ENCODE measurements around the gene SMIM38.
"Not testable (repeated sequence)": the region's sequence is repeated elsewhere in the genome, so short reads cannot be mapped to it uniquely, and the experiment has no call there.

SMIM38 gene

DNA sequence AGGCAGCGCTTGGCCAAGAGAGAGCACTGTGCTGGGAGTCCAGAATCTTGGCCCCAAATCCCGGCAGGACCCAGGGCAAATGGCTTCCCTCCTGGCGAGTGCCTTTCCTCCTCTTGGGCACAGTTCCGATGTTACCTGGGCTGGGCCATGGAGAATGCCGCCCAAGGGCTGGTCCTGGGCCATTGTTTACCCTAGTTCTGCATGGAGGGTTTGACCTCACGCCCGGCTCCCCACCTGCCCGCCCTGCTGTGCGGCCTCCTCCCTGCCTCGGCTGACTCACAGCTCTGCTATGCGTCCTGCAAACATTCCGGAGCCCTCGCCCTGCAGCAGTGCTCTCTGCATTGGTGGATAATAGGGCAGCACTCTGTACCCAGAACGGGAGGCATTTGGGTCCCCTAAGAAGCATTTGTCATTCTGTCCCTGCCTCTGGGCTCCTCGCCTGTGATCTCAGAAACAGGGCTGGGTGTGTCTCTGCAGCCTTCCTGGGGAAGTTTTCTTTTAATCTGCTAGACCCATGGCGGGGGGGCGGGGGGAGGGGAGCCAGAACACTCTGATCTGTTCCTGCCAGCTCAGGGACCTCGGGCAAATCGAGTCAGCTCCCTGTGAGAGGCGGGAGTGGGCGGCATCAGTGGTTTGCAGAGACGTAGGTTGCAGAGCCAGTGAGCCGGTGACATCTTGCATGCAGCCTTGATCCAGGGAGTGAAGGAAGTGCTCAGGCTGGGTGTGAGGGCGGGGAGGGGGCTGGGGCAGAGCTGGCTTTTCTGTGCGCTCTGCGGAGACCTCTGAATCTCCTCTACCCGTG lies 32.9 kb upstream of the SMIM38 start:
- DNase-seq: no peak

DNA sequence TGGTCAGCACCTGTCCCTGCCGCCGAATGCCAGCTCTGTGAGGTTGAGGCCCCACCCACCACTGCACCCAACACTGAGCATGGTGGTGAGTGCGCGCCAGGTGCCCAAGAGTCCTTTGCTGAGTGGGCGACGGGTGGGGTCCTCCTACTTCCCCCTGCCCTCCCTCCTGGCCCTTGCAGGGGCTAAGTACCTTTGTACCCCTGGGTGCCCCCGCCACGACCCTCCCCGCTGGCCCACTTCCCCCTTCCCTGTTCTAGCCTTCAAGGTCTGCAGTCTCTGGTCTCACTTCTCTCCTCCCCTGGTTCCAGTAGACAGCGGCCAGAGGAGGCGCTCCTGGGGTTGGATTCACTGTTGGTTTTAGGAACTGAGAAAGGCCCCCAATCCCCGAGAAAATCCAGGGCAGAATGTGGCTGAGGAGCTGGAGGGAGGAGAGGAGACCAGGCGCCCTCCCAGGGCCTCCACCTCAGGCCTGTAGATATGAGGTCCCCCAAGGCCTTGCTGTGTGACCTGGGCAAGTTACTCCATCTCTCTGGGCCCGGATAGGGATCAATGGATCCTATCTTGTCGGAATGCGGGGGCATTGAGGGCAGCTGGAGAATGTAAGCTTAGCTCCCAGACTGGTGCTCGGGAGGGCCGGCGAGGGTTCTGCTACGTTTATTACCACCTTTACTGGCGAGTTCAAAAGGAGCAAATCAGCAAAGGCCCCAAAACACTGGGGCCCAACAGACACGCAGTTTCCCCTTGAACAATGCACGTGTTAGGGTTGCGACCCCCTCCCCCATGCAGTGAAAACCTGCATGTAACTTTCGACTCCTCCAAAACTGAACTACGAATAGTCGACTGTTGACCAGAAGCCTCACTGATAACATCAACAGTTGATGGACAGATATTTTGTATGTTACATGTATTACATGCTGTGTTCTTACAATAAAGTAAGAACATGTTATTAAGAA lies 31.9 kb upstream of the SMIM38 start:
- no peak for DNase-seq

DNA sequence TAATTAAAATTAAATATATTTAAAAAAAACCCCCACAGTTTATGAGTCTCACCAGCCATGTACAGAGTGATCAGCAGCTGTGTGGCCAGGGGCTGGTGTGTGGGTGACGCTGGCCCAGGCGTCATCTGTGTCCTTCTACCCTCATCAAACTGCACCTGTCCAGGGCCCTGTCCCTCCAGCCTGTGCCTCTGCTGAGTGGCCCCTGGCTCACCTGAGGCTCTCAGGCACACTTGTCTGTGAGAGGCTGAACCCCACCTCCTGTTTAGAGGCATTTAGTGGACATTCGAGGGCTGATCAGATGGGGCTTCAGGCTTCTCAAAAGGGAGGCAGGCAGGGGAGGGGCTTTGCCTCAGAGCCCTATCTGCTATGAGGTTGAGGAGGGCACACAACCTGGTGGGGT lies 29.9 kb upstream of the SMIM38 start:
- DNase-seq: no peak

DNA sequence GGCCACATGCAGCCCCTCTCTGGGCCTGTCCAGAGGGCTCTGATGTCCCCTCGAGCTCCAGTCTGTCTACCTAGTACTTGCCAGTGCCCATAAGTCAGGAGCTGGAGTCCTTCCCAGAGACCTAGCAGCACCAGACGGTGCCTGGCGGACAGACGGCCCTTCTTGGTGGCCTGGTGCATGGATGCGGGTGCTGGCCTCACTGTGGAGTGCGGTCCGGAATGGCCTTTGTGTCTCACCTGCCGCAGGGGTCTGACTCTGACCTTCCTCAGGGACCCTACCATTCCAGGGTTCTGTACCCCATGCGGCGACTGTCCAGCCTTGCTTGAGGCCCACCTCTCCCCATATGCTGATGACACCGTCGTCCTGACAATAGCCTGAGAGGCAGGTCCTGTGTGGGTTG lies 29.4 kb upstream of the SMIM38 start:
- no peak for DNase-seq

DNA sequence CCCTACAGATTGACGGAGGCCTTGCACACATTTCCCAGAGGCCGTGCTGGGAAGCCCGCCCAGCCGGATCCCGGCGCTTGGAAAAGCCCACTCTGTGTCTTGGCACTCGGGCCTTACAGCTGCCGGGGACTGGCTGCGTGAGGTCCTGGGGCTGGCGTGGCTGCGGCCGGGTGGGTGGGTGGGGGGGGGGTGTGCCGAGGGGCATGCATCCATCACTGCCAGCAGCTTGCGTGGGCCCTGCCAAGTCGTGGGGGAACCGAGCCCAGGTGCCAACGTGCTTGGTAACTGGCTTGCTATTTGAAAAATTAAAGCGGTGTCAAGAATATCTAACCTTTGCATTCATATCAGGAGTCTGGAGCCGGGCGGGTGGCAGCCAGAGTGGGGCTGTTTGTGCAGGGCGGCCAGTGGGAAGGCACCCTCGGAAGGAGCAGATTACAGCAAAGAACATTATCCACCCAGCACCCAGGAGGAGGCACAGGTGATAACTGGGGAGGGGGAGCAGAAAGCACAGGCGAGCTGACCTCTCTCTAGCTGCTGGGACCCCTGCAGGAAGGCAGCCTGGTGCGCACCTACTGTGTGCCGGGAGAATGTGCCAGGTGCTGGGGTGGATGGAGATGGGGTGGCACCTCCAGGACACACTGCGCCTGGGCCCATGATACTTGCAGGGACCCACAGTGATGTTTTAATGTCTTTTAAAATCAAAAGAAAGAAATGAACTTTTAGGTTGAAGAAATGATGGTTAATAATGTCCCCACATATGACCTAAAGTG lies 28.5 kb upstream of the SMIM38 start:
- no peak for DNase-seq

DNA sequence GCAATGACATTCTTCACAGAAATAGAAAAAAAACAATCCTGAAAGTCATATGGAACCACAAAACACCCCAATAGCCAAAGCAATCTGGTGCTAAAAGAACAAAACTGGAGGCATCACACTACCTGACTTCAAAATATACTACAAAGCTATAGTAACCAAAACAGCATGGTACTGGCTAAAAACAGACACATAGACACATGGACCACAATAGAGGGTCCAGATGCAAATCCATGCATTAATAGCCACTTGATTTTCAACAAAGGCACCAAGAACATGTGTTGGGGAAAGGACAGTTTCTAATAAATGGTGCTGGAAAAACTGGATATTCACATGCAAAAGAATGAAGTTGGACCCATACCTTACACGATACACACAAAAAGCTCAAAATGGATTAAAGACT lies 27.9 kb upstream of the SMIM38 start:
- DNase-seq: no peak

DNA sequence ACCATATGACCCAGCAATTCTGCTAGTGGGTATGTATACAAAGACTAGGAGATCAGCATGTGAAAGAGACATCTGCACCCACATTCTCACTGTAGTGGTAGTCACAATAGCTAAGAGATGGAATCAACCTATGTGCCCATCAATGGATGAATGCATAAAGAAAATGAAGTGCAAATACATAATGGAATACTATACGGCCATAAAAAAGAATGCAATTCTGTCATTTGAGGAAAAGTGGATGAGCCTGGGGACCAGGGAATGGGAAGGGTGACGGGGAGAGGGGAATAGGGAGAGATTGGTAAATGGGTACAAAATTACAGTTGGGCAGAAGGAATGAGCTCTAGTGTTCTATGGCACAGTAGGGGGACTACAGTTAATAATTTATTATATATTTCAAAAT lies 26.7 kb upstream of the SMIM38 start:
- no peak for DNase-seq

DNA sequence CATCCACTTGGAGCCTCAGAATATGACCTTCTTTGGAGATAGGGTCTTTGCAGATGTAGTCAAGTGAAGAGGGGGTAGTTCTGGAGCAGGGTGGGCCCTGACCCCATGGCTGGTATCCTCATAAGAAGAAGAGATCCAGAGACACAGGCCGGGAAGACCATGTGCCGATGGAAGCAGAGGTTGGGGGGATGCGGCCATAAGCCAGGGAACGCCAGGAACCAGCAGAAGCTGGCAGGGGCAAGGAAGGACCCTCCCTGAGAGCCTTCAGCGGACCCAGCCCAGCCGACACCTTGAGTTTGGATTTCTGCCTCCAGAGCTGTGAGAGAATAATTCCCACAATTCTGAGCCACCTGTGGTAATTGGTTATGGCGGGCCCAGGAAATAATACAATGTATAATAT lies 26.1 kb upstream of the SMIM38 start:
- no peak for DNase-seq

DNA sequence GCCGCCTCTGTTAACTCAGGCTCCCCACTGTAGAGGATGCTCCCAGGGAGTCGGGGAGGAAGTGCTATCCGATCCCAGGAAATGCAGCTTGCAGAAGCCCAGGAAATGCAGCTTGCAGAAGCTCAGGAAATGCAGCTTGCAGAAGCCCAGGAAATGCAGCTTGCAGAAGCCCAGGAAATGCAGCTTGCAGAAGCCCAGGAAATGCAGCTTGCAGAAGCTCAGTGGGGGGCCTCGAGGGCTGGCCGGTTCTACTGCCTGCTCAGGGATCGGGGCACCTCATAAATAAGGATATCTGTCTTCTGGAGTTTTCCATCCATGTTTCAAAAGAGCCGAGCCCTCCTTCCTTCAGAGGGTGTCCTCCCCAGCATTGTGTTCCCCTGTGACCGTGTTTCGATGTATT lies 25.1 kb upstream of the SMIM38 start:
- DNase-seq: no peak

DNA sequence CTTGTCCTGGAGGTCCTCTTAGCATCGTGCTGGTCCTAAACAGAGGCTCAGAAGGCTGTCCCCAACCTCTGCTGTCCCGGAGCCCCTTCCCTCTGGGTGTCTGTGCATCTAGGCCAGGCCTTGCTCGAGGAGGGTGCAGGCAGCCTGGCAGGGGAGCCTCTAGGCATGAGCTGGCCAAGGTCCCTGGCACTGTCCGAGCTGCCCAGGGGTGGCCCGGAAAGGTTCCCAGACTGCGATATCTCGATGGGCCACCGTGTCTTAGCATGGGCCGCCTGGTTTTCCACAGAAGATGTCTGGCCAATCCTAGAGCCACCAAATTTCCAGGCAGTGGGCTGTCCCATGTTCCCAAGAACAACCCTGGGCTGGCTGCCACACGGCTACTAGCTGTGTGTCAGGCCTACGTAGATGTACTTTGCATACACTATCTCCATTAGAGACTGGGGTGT lies 24.6 kb upstream of the SMIM38 start:
- DNase-seq: no peak

DNA sequence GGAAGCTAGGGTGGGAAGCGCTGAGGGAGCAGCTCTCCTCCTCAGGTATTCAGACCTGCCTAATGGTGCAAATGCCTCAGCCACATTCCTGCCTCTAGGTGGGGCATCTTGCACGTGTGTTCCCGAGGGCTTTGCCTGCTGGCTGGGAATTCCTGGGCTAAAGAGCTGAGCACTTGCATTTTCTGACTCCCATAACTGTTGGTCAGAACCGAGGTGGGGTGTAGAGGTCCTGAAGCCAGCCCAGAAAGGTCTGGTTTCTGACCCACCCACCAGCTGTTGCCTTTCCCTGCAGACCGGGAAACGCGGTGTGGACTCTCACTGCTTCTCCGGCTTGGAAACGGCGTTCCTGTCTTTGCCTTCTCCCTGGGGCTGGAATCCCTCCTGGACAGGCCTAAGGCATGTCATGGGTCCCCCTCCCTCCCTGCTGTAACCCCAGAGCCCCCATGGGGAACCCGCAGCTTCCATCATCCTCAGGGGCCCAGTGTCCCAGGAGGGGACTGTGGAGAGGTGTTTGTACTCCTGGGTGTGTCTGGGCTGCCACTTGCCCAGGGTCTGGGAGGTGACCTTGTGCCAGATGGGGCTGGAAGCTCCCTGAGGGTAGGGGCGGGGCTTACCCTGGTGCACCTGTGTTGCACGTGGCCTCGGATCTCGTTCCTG lies 24.0 kb upstream of the SMIM38 start:
- no peak for DNase-seq

DNA sequence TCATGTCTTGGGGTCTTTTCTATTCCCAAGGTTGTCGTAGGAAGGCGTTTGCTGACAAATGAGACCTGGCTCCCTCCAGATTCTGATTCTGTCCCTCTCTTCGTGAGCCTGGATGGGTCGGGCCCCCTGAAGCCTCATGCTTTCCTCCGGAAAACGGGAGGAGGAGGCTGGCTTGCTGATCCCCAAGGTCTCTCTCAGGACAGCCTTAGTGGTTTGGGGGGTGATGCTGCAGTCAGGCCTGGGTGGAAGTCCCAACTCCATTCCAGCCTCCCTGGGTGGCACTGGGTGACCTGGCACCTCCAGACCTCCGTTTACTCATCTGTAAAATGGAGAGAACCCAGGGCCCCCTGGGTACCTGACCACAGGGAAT lies 23.4 kb upstream of the SMIM38 start:
- DNase-seq: no peak

DNA sequence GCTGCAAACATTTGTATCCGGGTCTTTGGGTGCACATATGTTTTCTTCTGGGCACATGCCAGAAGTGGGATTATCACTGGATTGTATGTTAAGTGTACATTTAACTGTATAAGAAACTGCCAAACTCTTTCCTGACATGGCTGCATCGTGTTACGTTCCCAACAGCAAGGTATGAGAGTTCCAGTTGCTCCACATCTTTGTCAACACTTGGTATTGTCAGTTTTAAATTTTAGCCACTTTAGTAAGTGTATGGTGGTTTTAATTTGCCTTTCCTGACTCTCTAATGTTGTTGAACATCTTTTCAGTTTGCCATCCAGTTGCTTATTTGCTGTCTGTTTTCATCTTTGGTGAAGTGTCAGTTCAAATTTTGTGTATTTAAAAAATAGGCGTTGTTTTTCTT lies 22.5 kb upstream of the SMIM38 start:
- DNase-seq: no peak

DNA sequence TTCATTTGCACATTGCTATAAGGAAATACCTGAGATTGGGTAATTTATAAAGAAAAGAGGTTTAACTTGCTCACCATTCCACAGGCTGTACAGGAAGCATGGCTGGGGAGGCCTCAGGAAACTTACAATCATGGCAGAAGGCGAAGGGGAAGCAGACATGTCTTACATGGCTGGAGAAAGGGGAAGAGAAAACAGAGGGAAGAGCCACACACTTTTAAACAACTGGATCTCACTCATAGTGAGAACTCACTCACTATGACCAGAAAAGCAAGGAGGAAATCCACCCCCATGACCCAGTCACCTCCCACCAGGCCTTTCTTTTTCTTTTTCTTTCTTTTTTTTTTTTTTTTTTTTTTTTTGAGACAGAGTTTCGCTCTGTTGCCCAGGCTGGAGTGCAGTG lies 21.6 kb upstream of the SMIM38 start:
- DNase-seq: not testable (repeated sequence)

DNA sequence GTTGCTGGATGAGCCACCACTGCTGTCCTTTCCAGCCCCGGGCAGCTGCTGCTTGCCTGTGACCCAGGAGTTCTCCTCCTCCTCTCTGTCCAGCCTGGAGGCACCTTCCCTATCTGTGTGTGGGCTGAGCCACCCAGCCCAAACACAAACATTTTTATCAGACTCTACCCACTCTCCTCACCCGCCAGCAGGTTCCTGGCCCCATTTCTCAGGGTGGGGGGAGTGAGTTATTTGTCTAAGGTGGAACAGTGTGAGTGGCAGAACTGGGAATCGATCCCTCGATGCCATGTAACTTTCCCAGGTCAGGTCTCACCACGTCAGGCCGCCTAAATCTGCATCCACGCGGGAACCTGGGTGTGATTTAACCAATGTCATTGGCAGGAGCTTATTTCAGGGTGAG lies 20.8 kb upstream of the SMIM38 start:
- no peak for DNase-seq

DNA sequence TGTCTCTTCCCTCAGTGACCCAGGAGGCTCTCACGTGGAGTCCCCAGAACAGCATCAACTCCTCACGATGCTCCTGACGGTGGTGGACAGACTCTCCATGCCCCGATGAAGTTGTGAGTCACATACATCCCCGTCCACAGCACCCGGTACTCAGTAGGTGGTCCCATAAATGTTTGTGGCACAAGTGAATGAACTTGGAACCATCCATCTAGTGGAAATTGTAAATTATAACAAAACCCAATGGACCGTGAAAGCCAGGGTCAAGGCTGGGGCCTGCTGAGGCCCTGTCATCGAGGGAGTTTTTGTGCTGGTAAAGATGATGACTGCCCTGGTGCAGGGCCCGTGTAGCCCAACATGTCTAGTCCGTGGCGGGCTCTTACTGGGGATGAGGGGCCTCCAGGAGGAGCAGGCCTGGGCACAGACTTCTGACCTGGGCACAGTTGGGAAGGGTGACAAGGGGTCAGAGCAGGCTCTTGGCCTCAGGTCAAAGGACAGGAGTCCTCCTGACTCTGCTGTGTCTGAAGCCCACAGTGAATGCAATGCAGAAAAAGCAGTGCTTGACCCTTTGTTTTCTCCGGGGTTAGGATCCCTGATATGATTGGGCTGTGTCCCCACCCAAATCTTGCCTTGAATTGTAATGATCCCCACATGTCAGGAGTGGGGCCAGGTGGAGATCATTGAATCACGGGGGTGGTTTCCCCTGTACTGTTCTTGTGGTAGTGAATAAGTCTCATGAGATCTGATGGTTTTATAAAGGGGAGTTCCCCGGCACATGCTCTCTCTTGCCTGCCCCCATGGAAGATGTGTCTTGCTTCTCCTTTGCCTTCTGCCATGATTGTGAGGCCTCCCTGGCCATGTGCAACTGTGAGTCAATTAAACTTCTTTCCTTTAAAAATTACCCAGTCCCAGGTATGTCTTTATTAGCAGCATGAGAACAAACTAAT lies 20.0 kb upstream of the SMIM38 start:
- no peak for DNase-seq

DNA sequence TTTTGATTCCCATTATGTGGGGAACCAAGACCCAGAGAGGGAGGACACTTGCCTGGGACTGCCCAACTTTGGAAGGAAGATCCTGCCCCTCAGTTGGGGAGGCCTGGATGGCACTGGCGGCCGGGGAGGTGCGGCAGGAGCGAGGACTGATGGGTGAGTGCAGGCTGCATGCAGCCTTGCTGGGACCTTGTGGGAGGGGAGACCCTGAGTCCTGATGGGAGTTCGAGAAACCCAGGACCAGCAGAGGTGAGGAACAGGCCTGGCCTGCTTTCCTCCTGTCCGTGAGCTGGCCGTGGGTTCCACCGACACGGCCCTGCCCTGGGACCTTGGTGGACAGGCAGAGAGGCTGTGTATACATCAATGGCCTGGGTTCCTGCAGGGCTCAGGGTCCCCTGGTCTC lies 19.3 kb upstream of the SMIM38 start:
- DNase-seq: no peak

DNA sequence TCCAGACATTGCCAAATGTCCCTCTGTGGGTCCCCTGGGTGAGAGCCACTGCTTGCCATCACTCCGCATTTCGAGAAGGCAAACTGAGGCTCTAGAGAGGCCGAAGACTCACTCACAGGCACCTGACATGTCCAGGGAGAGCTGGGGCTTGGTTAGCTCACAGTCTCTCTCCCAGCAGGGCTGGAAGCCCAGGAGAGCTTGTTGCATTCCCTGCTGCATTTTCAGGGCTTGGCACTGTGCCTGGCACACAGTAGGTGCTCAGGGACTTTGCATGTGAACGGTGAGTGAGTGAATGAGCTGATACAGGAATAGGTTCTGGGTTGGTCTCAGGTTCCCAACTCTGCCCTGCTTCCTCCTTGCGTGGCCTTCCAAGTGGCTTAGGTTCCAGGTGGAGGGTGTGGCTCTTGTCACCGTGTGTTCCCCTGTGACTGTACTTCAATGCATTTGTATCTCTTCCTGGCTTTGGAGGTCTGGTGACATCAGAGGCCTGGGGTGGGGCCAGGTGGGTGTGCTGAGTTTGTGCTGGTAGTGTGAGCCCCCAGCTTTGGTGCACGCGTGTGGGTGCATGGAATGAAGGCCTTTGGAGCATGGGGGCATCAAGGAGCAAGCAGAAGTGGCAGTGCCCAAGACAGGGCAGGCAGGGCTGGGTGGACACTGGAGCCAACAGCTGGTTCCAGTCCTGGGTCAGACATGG lies 18.4 kb upstream of the SMIM38 start:
- no peak for DNase-seq

DNA sequence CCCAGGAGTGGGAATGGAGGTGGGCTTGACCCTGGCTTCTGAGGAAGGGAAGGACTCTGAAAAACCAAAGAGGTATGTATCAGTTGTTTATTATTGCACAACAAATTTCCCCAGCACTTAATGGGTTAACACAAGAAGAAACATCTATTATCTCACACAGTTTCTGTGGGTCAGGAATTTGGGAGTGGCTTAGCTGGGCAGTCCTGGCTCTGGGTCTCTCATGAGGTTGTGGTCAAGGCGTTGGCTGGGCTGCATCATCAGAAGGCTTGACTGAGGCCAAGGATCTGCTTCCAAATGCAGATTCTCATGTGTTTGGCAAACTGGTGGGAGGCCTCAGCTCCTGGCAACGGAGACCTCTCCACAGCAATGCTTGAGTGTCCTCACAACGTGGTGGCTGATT lies 17.5 kb upstream of the SMIM38 start:
- DNase-seq: no peak

DNA sequence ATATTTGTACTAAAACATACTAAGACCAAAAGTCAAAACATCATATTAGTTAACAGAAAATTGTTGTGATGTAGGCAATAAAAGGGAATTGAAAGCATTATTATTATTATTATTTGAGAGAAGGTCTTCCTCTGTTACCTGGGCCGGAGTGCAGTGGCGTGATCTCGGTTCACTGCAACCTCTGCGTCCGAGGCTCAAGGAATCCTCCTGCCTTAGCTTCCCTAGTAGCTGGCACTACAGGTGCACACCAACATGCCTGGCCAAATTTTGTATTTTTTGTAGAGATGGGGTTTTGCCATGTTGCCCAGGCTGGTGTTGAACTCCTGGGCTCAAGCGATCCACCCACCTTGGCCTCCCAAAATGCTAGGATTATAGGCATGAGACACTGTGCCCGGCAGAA lies 15.6 kb upstream of the SMIM38 start:
- not testable (repeated sequence) for DNase-seq

DNA sequence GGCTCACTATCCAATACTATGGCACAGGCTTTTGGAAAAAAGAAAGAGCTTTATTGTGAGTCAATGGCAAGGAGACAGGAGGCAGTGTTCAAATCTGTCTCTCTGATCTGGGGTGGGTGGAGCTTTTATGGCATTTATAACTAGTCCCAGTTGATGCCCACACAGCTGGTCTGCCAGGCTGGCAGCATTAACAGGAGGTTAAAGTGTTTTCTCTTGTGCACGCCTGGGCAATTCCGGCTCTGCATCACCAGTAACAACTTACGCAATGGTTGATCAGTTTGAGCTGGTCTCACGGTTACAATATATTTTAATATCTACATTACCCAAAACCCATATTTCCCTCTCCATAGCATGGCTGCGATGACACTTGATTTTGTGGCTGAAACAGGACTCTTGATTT lies 15.1 kb upstream of the SMIM38 start:
- DNase-seq: no peak

Measured in KG1 (cell line).